ENCODE measurements around the gene SORCS3. TPM values are rescaled to one million over a fixed set of nuclear protein-coding genes. Genes with fewer than 3 reads are reported as not detected.

The SORCS3 gene
- total and polyA plus RNA-seq, 10 of the 15 experiments (the other 5 are each of a cell fraction or from before 2014, with no cell fraction given): 0.01 to 0.04 (median 0.02) TPM; not detected in 7

DNA sequence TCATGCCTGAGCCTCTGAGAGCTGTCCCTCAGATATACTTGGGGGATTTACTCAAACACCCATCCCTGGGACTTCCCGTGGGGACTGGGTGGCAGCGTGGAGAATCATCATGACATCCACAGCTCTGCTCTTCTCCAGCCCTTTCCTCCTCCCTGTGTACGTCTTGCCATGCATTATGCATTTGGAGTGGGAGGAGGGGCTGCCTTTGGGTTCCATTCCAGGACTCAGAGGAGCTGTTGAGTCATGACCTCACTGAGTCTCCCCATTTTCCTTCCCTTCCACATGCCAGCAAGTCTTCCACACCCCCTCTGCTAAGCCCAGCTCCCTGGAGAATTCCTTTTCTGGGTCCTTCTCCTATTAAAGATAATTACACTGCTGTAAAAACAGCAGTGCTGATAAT lies 480.7 kb downstream of the SORCS3 start:
- Histone ChIP-seq H3K27me3 (replicated peaks in 1 of 2; ENCODE audit: control insufficient read depth in 2 of 2, insufficient read depth in 2 of 2, low read length in 1 of 2) (no peaks in the 10 kb centered on the region; a peak in 1 of 4 replicates), H3K36me3 (ENCODE audit: control insufficient read depth in 2 of 2, insufficient read depth in 2 of 2, low read length in 1 of 2) (no peaks in the 10 kb centered on the region), H3K9ac (ENCODE audit: control insufficient read depth, insufficient read depth, low read length) (no peak overlapping the region), H4K20me1 (ENCODE audit: control insufficient read depth, insufficient read depth) (no peaks in the 10 kb centered on the region), H3K9me3 (replicated peaks; ENCODE audit: control insufficient read depth, insufficient read depth, low read length) (no peaks in the 10 kb centered on the region), H2AFZ (ENCODE audit: control insufficient read depth, low read depth, low read length) (no peak overlapping the region), H3K79me2 (ENCODE audit: control insufficient read depth, insufficient read depth, low read length) (no peaks in the 10 kb centered on the region), H3K4me1 (ENCODE audit: control insufficient read depth, insufficient read depth, low read length) (no peaks in the 10 kb centered on the region), H3K4me2 (ENCODE audit: control insufficient read depth, insufficient read depth) (no peak overlapping the region), H3K4me3 (no peak overlapping the region), H3K27ac (ENCODE audit: control insufficient read depth, insufficient read depth) (no peak overlapping the region)
- ATAC-seq (no peak), FAIRE-seq (no peak), DNase-seq (ENCODE audit: low read depth, low spot score) (no peak)
- RAD21 ChIA-PET (ENCODE audit: unreplicated experiment): no interaction called here
- WGBS (ENCODE audit: insufficient coverage, insufficient replicate concordance, low lambda C conversion rate, missing lambda C conversion rate): 0% methylated on average over 3 of the region's 3 CpGs
- intact Hi-C loops (cut with micrococcal nuclease; ENCODE audit: unreplicated experiment) (no loop called here), in situ Hi-C loops (cut with MboI) (no loop called here)
- BruUV-seq (replicated peaks): no TSS peak
- POLR2A ChIA-PET: no interaction called here
- SMC1A ChIA-PET (ENCODE audit: uncharacterized antibody, unreplicated experiment): no interaction called here
- TF ChIP-seq LARP7 (IDR thresholded peaks at IDR 0.05) (no peak), KAT2A (conservative IDR thresholded peaks at IDR 0.05; ENCODE audit: control insufficient read depth, low read depth, low read length) (no peak), ZNF384 (IDR thresholded peaks at IDR 0.05; ENCODE audit: borderline replicate concordance, low read depth, low read length) (no peak), NRF1 (conservative IDR thresholded peaks at IDR 0.05; ENCODE audit: low read depth, low read length) (no peak), IRF4 (IDR thresholded peaks at IDR 0.05; ENCODE audit: low read depth, low read length) (no peak), NFYB (IDR thresholded peaks at IDR 0.05; ENCODE audit: insufficient read depth, low read depth, low read length) (no peak), EED (IDR thresholded peaks at IDR 0.05; ENCODE audit: low read depth) (no peak), E2F8 (IDR thresholded peaks at IDR 0.05; ENCODE audit: low read depth, partially characterized antibody) (no peak), MXI1 (IDR thresholded peaks at IDR 0.05; ENCODE audit: low read depth, low read length) (no peak), HDAC6 (IDR thresholded peaks at IDR 0.05; ENCODE audit: unreplicated experiment) (no peak), JUNB (IDR thresholded peaks at IDR 0.05) (no peak), FOXK2 (IDR thresholded peaks at IDR 0.05) (no peak)
- TF ChIP-seq, protein P1, sequence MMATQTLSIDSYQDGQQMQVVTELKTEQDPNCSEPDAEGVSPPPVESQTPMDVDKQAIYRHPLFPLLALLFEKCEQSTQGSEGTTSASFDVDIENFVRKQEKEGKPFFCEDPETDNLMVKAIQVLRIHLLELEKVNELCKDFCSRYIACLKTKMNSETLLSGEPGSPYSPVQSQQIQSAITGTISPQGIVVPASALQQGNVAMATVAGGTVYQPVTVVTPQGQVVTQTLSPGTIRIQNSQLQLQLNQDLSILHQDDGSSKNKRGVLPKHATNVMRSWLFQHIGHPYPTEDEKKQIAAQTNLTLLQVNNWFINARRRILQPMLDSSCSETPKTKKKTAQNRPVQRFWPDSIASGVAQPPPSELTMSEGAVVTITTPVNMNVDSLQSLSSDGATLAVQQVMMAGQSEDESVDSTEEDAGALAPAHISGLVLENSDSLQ (IDR thresholded peaks at IDR 0.05): no peak
- CTCF ChIA-PET: no interaction called here

Measured in GM12878 (cell line).